ENCODE data around the gene MRPL20.

MRPL20 gene

DNA sequence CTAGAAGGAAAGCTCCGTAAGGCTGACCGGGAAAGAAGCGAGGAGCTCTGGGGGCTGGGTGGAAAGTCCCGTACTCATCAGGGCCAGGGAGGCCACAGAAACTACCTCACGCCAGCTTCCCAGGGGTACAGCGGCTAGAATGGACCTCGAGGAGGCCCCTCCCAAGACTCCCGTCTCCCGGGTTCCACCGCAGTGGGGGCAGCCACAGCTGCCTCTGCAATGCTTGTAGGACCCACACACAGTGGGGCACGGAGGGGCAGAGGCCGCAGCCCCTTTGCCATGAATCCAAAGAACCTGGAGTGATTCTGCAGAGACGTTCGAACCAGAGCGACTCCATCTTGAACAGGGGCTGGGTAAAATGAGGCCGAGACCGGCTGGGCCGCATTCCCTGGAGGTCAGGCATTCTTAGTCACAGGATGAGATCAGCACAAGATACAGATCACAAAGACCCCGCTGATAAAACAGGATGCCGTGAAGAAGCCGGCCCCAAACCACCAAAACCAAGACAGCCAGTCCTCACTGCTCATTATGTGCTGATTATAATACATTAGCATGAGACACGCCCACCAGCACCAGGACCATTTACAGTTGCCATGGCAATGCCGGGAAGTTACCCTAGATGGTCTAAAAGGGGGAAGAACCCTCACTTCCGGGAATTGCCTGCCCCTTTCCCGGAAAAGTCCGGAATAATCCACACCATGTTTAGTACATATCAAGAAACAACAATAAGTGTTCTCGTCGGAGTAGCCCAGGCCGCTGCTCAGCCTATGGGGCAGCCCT is 15.6 kb upstream of the MRPL20 start:
- peak overlapping the region; percentile 92 for H3K27ac ChIP-seq (ENCODE audit: low read depth, low read length)
- H4K12ac ChIP-seq (ENCODE audit: low read depth, low read length) = peak overlapping the region; percentile 72
- no CpG with 5 or more reads among the region's 29 CpGs for WGBS (ENCODE audit: extremely low coverage, insufficient coverage, insufficient read length)
- peak overlapping the region; percentile 98 for H3K14ac ChIP-seq (ENCODE audit: low read length)
- H2AFZ ChIP-seq (ENCODE audit: insufficient read depth, low read length, poor library complexity) = peak overlapping the region; percentile 52
- no peaks in the 10 kb centered on the region for H3K36me3 ChIP-seq (ENCODE audit: control insufficient read depth in 1 of 2, insufficient read depth in 2 of 2, low read length in 2 of 2)
- H2BK12ac ChIP-seq (ENCODE audit: low read length) = peak overlapping the region; percentile 98
- no peak overlapping the region for H3K23ac ChIP-seq (ENCODE audit: low read length)
- peaks cover 13% of the 10 kb centered on the region for H3K79me2 ChIP-seq (ENCODE audit: control insufficient read depth, insufficient read depth, low read length, poor library complexity)
- H3K79me1 ChIP-seq (ENCODE audit: low read length) = peaks cover 38% of the 10 kb centered on the region
- peak overlapping the region; percentile 100 for H4K91ac ChIP-seq (ENCODE audit: low read depth, low read length)
- no peak overlapping the region for H3K9ac ChIP-seq (ENCODE audit: low read length)
- peak overlapping the region; percentile 96 for H2BK5ac ChIP-seq (ENCODE audit: low read depth, low read length, poor library complexity)
- peak overlapping the region; percentile 97 for H3K18ac ChIP-seq (ENCODE audit: low read length)
- H3K4me3 ChIP-seq (ENCODE audit: low read depth, low read length) = no peak overlapping the region
- H3K27me3 ChIP-seq (ENCODE audit: insufficient read depth, low read length) = no peaks in the 10 kb centered on the region
- H2AK5ac ChIP-seq (ENCODE audit: low read length) = peak overlapping the region; percentile 100
- H3K9me3 ChIP-seq (ENCODE audit: insufficient read depth, low read depth, low read length) = no peaks in the 10 kb centered on the region
- H2BK120ac ChIP-seq (ENCODE audit: insufficient read depth, low read length, poor library complexity) = peak overlapping the region; percentile 100
- H3K4me1 ChIP-seq (ENCODE audit: control insufficient read depth in 1 of 2, insufficient read depth in 2 of 2, low read length in 2 of 2) = peaks cover 44% of the 10 kb centered on the region in 2 experiments
- H4K8ac ChIP-seq (ENCODE audit: low read depth, low read length) = peak overlapping the region; percentile 94
- peak; percentile 88 to 95 for DNase-seq
- no peak overlapping the region for H3K4me2 ChIP-seq (ENCODE audit: low read length)
- H3K4ac ChIP-seq (ENCODE audit: low read depth, low read length) = peak overlapping the region; percentile 94

GRCh38 chr1:1421907-1422464 is 14.9 kb upstream of the MRPL20 start:
- Histone ChIP-seq H3K4ac (ENCODE audit: low read depth, low read length) (peak overlapping the region; percentile 94), H3K27ac (ENCODE audit: low read depth, low read length) (peak overlapping the region; percentile 92), H3K4me1 (ENCODE audit: control insufficient read depth in 1 of 2, insufficient read depth in 2 of 2, low read length in 2 of 2) (peaks cover 44% of the 10 kb centered on the region in 2 experiments), H3K9ac (ENCODE audit: low read length) (no peak overlapping the region), H3K18ac (ENCODE audit: low read length) (peak overlapping the region; percentile 86), H2BK5ac (ENCODE audit: low read depth, low read length, poor library complexity) (peak overlapping the region; percentile 96), H3K79me2 (ENCODE audit: control insufficient read depth, insufficient read depth, low read length, poor library complexity) (peaks cover 13% of the 10 kb centered on the region), H3K9me3 (ENCODE audit: insufficient read depth, low read depth, low read length) (no peaks in the 10 kb centered on the region), H4K8ac (ENCODE audit: low read depth, low read length) (peak overlapping the region; percentile 94), H3K4me3 (ENCODE audit: low read depth, low read length) (no peak overlapping the region), H2AK5ac (ENCODE audit: low read length) (peak overlapping the region; percentile 92), H3K14ac (ENCODE audit: low read length) (peak overlapping the region; percentile 98), H3K36me3 (ENCODE audit: control insufficient read depth in 1 of 2, insufficient read depth in 2 of 2, low read length in 2 of 2) (no peaks in the 10 kb centered on the region), H2BK120ac (ENCODE audit: insufficient read depth, low read length, poor library complexity) (peak overlapping the region; percentile 100), H4K12ac (ENCODE audit: low read depth, low read length) (peak overlapping the region; percentile 58), H4K91ac (ENCODE audit: low read depth, low read length) (peak overlapping the region; percentile 100), H3K79me1 (ENCODE audit: low read length) (peaks cover 35% of the 10 kb centered on the region), H2BK12ac (ENCODE audit: low read length) (peak overlapping the region; percentile 98), H3K27me3 (ENCODE audit: insufficient read depth, low read length) (no peaks in the 10 kb centered on the region), H3K4me2 (ENCODE audit: low read length) (no peak overlapping the region), H3K23ac (ENCODE audit: low read length) (no peak overlapping the region), H2AFZ (ENCODE audit: insufficient read depth, low read length, poor library complexity) (peak overlapping the region; percentile 44)
- DNase-seq = no peak
- WGBS (ENCODE audit: extremely low coverage, insufficient coverage, insufficient read length) = no CpG with 5 or more reads among the region's 7 CpGs

GRCh38 chr1:1421147-1421906 is 14.2 kb upstream of the MRPL20 start, which contains the start of gene ANKRD65:
Gene ANKRD65 (minus strand): TSS chr1:1421276. CDS start chr1:1421005, 271 bp downstream.
- no CpG with 5 or more reads among the region's 18 CpGs for WGBS (ENCODE audit: extremely low coverage, insufficient coverage, insufficient read length)

DNA sequence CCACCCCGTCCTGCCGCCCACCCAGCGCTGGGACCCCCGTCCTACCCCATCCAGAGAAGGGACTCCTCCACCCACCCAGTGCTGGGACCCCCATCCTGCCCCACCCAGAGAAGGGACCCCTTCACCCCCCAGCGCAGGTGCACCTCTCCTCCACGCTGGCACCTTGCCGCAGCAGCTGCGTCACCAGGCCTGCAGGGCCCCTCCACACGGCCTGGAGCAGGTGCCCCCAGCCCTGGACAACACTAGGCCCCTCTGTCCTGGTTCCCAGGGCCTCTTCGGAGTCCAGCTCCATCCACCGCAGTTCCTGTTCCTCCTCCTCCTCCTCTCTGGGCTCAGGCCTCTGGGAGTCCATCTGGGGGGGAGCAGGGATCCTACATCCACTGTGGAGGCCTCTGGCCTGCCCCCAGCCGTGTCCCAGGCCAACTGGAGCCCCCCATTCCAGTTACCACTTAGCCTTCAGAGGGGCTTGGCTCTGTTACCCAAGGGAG is 13.6 kb upstream of the MRPL20 start:
- Histone ChIP-seq H3K79me2 (ENCODE audit: control insufficient read depth, insufficient read depth, low read length, poor library complexity) (peaks cover 13% of the 10 kb centered on the region), H2BK12ac (ENCODE audit: low read length) (peak overlapping the region; percentile 88), H3K9ac (ENCODE audit: low read length) (no peak overlapping the region), H3K27me3 (ENCODE audit: insufficient read depth, low read length) (no peaks in the 10 kb centered on the region), H2AK5ac (ENCODE audit: low read length) (peak overlapping the region; percentile 98), H2AFZ (ENCODE audit: insufficient read depth, low read length, poor library complexity) (no peak overlapping the region), H4K91ac (ENCODE audit: low read depth, low read length) (peak overlapping the region; percentile 100), H3K4me1 (ENCODE audit: control insufficient read depth in 1 of 2, insufficient read depth in 2 of 2, low read length in 2 of 2) (peaks cover 37 to 40% of the 10 kb centered on the region in 2 experiments), H3K18ac (ENCODE audit: low read length) (peak overlapping the region; percentile 60), H3K79me1 (ENCODE audit: low read length) (peaks cover 35% of the 10 kb centered on the region), H2BK120ac (ENCODE audit: insufficient read depth, low read length, poor library complexity) (peak overlapping the region; percentile 96), H3K36me3 (ENCODE audit: control insufficient read depth in 1 of 2, insufficient read depth in 2 of 2, low read length in 2 of 2) (no peaks in the 10 kb centered on the region), H3K14ac (ENCODE audit: low read length) (peak overlapping the region; percentile 82), H3K23ac (ENCODE audit: low read length) (no peak overlapping the region), H4K8ac (ENCODE audit: low read depth, low read length) (peak overlapping the region; percentile 80), H3K9me3 (ENCODE audit: insufficient read depth, low read depth, low read length) (no peaks in the 10 kb centered on the region), H3K4me2 (ENCODE audit: low read length) (no peak overlapping the region), H3K27ac (ENCODE audit: low read depth, low read length) (peak overlapping the region; percentile 61), H2BK5ac (ENCODE audit: low read depth, low read length, poor library complexity) (peak overlapping the region; percentile 81), H3K4me3 (ENCODE audit: low read depth, low read length) (no peak overlapping the region), H4K12ac (ENCODE audit: low read depth, low read length) (peak overlapping the region; percentile 3), H3K4ac (ENCODE audit: low read depth, low read length) (peak overlapping the region; percentile 63)
- no peak for DNase-seq
- WGBS (ENCODE audit: extremely low coverage, insufficient coverage, insufficient read length) = no CpG with 5 or more reads among the region's 12 CpGs

More at GRCh38 chr1:1421147-1421906, 14.2 kb upstream of the MRPL20 start, which contains the start of gene ANKRD65:
- Histone ChIP-seq H3K9me3 (ENCODE audit: insufficient read depth, low read depth, low read length) (no peaks in the 10 kb centered on the region), H3K4ac (ENCODE audit: low read depth, low read length) (peak within 1 kb of the TSS; percentile 91), H3K27me3 (ENCODE audit: insufficient read depth, low read length) (no peaks in the 10 kb centered on the region), H3K79me2 (ENCODE audit: control insufficient read depth, insufficient read depth, low read length, poor library complexity) (peaks cover 13% of the 10 kb centered on the region), H3K27ac (ENCODE audit: low read depth, low read length) (peak within 1 kb of the TSS; percentile 92), H3K23ac (ENCODE audit: low read length) (no peak within 1 kb of the TSS), H2AK5ac (ENCODE audit: low read length) (peak within 1 kb of the TSS; percentile 98), H3K9ac (ENCODE audit: low read length) (no peak within 1 kb of the TSS), H3K14ac (ENCODE audit: low read length) (peak within 1 kb of the TSS; percentile 98), H3K79me1 (ENCODE audit: low read length) (peaks cover 35% of the 10 kb centered on the region), H3K4me2 (ENCODE audit: low read length) (peak within 1 kb of the TSS; percentile 57), H2AFZ (ENCODE audit: insufficient read depth, low read length, poor library complexity) (peak within 1 kb of the TSS; percentile 84), H4K12ac (ENCODE audit: low read depth, low read length) (peak within 1 kb of the TSS; percentile 58), H4K91ac (ENCODE audit: low read depth, low read length) (peak within 1 kb of the TSS; percentile 100), H2BK5ac (ENCODE audit: low read depth, low read length, poor library complexity) (peak within 1 kb of the TSS; percentile 96), H2BK12ac (ENCODE audit: low read length) (peak within 1 kb of the TSS; percentile 98), H3K4me3 (ENCODE audit: low read depth, low read length) (peak within 1 kb of the TSS; percentile 54), H3K36me3 (ENCODE audit: control insufficient read depth in 1 of 2, insufficient read depth in 2 of 2, low read length in 2 of 2) (no peaks in the 10 kb centered on the region), H3K18ac (ENCODE audit: low read length) (peak within 1 kb of the TSS; percentile 86), H3K4me1 (ENCODE audit: control insufficient read depth in 1 of 2, insufficient read depth in 2 of 2, low read length in 2 of 2) (peaks cover 43 to 44% of the 10 kb centered on the region in 2 experiments), H4K8ac (ENCODE audit: low read depth, low read length) (peak within 1 kb of the TSS; percentile 94), H2BK120ac (ENCODE audit: insufficient read depth, low read length, poor library complexity) (peak within 1 kb of the TSS; percentile 100)
- DNase-seq = no peak

Measured in trophoblast cell (in vitro differentiated cells and primary cell).